ENCODE results near the gene LYG1.

Gene LYG1

GRCh38 chr2:99275882-99276281, 25.1 kb downstream of the LYG1 start:
- no peak for DNase-seq (ENCODE audit: low read depth, low spot score)

- DNase-seq (ENCODE audit: low read depth, low spot score) = no peak
These were observed 39.8 kb downstream of the LYG1 start for GRCh38 chr2:99261242-99261641.

DNA sequence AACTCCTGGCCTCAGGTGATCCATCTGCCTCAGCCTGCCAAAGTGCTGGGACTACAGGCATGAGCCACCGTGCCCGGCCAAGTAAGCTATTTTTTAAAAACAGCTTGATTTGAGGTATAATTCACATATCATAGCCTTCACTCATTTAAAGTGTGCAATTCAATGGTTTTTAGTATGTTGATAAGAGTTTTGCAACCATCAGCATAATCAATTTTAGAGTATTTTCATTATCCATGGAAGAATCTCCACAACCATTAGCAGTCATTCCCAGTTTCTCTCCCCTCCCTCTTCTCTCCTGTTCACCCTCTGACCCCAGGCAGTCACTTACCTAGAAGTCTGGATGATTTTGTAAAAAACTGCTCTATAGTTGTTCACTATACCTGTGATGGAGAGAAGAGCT, 40.8 kb downstream of the LYG1 start:
- DNase-seq (ENCODE audit: low read depth, low spot score) = no peak

DNA sequence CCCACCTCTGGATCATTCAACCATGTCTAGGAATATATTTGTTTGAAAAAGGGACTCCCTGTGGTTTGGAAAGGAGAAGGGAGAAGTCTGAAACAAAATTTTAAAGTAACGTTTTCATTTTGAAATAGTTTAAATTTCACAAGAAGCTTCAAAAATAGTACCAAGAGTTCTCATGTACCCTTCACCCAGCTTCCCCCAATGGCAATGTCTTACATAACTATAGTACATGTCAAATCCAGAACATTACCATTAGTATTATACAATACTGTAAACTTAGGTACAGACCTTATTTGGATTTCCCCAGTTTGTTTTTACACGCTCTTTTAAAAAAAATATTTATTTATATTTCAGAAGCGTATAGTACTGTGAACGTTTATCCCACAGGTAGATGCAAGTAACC, 41.5 kb downstream of the LYG1 start:
- DNase-seq (ENCODE audit: low read depth, low spot score) = no peak

DNA sequence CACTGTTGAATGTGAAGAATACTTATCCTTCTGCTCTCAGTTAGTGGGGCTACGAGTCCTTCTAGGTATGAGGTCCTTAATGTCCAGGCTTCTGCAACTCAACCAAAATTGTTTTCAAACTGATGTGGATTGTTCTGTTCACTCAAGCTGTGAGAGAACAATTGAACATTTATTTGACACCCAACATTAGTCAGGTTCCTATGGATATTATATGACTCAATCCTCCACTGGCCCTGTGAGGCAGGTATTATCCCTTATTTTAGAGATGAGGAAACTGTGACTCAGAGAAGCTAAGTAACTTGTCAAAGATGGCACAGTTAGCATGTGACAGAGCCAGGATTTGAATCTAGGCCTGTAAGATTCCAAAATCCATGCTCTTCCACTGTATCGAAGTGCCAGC, 44.3 kb downstream of the LYG1 start:
- DNase-seq (ENCODE audit: low read depth, low spot score) = no peak

GRCh38 chr2:99255491-99256318, 45.3 kb downstream of the LYG1 start, which contains the start of gene LYG2:
TSS of gene LYG2 (minus strand) at chr2:99255666. CDS start at chr2:99254260, 1,406 bp downstream.
- DNase-seq (ENCODE audit: low read depth, low spot score) = no peak

- DNase-seq (ENCODE audit: low read depth, low spot score) = no peak
These were observed 51.0 kb downstream of the LYG1 start for GRCh38 chr2:99249951-99250350.

GRCh38 chr2:99242151-99242550, 58.8 kb downstream of the LYG1 start:
- DNase-seq (ENCODE audit: low read depth, low spot score) = no peak

GRCh38 chr2:99240431-99240830, 60.6 kb downstream of the LYG1 start:
- no peak for DNase-seq (ENCODE audit: low read depth, low spot score)

- peak; percentile 4 for DNase-seq (ENCODE audit: low read depth, low spot score)
These were observed 62.4 kb downstream of the LYG1 start for GRCh38 chr2:99238599-99238998.

All from ELF-1 (cell line).